Stimulated activated CD4-positive, alpha-beta T cell treated with anti-CD3 and anti-CD28 coated beads, Interleukin-2, amount 100 ng/mL, for 4 hours (primary cell): ENCODE data around the gene GALNT14.

ENCODE experiments used
- DNase-seq: peaks from one replicate; pipeline ENCODE4 v3.0.0-alpha.2; 2020; ENCODE audit warnings: low read depth

The GALNT14 gene

GRCh38 chr2:31086590-31086989 lies 51.6 kb downstream of the GALNT14 start:
- no peak for DNase-seq

- no peak for DNase-seq
These were observed 54.8 kb downstream of the GALNT14 start for GRCh38 chr2:31083234-31083993.

DNA sequence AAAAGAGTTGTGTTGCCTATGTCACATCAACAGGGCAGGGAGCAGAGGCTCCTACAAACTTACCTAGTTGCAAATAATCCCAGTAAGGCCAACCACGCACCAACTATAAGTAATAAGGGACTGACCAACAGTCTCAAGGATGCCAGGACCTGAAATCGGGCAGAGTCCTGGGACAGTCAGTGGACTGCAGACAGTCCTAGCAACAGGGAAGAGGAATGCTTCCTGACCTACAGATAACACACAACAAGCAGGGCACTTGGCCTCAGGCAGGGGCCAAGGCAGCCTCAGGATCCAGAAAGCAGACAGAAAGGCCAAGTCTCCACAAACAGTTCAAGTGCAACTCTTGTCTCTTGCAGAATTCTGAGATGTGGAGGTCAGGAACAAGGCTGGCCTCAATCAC lies 56.2 kb downstream of the GALNT14 start:
- DNase-seq, result no peak

DNA sequence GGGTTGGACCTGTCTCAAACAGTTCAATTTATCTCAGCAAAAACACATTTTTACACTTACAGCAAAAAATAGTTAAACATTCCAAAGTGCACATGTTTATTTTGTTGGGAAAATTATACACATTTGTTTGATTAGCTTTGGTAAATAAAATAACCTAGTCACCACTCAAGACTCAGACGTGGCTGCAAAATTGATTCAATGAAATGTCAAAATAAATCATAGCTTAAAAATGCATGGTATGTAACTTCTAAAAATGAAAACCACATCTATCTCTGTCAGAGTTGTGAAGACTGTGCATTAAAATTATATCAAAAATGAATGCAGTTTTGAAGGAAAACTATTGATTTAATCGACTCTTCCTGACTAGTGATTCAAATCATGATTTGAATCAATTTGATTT lies 56.7 kb downstream of the GALNT14 start:
- no peak for DNase-seq

DNA sequence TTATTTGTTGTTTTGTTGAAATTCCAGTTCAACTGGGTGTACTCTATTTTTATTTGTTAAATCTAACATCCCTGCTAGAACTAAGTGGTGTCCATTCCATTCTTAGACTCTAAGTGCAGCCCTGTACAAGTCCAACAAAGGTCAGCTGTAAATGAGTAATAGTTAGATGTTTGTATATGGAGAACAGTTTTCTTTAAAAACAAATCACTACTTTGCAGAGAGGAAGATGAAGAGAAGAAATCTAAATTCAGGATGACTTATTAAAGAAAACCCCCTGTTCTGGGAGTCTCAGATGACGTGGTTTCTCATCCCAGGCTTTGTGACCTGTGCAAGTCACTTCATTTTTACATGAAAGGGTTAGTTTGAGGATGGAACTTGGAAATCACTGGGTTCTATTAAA lies 57.9 kb downstream of the GALNT14 start:
- no peak for DNase-seq

- DNase-seq, result no peak
These were observed 58.6 kb downstream of the GALNT14 start for GRCh38 chr2:31079665-31080064.

DNA sequence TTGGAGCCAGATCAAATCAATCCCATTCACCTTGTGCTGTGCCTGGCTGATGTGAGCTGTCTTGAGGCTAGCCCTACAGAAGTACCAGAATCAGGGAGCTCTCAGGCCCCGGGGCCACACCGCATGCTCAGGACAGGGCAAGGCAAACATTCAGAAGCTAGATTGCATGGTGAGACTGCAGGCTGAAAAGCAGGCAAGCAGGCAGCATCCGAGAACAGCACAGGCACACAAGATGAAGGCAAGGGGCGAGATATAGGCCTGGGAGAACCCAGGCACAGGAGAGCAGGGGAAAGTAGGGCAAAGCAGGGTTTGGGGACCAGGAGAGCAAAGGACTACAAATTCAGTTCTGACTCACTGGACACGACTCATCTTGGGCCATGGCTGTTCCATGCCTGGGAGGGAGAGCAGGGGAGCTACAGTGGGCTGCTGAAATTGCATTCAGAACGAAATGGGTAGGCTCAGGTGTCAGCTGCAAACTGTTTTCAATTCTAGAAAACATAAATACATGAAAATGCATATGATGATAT lies 59.6 kb downstream of the GALNT14 start:
- DNase-seq, result no peak

GRCh38 chr2:31078011-31078410 lies 60.2 kb downstream of the GALNT14 start:
- DNase-seq, result no peak

DNA sequence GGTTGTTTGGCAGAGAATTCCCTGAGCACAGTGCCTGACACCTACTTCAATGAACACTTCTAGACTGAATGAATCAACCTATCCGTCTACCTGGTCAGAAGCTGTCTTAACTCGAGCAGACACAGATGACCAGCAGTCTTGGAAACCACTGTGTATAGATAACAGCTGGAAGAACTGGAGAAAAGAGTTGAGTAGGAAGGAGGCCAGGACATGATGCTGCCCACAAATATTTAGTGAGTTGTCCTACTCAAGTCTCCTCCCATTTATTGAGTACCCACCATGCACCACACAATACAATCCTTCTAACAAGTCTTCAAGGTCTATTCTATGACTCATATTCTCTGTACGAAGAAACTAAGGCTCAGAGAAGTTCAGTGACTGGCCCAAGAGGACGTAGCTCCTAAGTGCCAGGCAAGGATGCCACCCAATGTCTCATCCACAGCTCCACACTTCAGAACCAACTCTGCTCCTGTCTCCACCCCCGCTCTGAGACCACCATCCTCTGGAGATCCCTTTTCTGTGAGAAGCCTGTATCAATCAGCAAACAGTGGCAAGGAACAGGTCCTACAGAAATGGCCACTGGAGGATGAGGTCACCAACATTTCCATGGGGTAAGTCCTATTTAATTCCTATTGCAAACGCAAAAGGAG lies 62.2 kb downstream of the GALNT14 start:
- DNase-seq, result no peak

DNA sequence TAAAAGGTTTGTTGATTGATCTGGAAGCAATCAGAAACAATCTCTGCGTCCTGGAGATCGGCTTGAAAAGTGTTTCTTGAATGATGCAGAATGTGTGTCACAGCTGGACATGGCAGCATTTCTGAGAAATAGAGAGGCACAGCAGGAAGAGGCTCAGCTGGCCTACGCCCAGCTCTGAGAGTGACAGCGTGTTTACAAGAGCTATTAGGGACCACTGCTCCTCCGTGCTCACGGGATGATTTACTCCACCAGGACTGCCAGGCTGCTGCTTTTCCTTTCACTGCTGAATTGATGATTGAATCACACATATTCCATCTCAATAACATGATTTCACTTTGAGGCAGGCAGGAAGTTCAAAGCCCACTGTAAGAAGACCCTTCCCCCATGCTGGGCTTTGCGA lies 62.8 kb downstream of the GALNT14 start:
- no peak for DNase-seq

DNA sequence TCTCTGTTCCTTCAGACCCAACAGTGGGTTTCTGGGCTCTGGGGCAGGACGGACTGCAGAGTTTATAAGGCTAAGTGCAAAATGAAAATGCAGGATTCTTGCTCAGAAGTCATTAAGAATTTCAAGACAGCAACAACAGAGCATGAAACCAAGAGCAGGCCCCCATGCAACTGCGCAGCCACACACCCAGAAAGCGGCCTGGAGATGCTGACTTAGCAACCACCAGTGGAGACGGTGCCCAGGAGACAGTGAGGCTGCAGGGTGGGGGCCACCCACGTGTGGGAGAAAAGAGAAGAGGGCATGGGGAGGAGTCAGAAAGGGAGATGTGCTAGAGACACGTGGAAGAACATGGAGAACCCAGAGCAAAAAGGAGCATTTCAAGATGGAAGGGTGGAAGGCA lies 66.5 kb downstream of the GALNT14 start:
- no peak for DNase-seq

- no peak for DNase-seq
These were observed 67.7 kb downstream of the GALNT14 start for GRCh38 chr2:31070339-31071125.

- no peak for DNase-seq
These were observed 68.5 kb downstream of the GALNT14 start for GRCh38 chr2:31069643-31070325.

GRCh38 chr2:31067259-31067658 lies 71.0 kb downstream of the GALNT14 start:
- no peak for DNase-seq

GRCh38 chr2:31066551-31066950 lies 71.7 kb downstream of the GALNT14 start:
- no peak for DNase-seq

GRCh38 chr2:31066086-31066485 lies 72.2 kb downstream of the GALNT14 start:
- no peak for DNase-seq

DNA sequence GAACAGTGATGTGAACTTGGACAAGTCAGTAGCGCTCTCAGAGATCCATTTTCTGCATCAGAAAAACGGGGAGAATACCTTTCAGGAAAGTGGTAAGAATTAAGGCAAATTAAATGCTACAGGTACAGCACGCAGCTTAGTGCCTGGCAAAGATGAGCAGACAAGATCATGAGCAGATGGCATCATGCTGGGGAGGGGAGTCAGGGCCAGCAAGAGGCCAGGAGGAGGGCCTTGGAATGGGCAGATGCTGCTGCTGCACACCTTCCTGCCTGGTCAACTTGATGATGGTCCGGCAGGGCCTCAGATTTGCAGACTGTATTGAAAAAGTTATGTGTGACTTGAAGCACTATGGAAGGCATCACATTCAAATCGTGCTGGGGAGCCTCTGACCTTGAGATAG lies 72.9 kb downstream of the GALNT14 start:
- DNase-seq, result no peak

GRCh38 chr2:31060397-31060796 lies 77.8 kb downstream of the GALNT14 start:
- no peak for DNase-seq

GRCh38 chr2:31058096-31059035 lies 79.9 kb downstream of the GALNT14 start:
- DNase-seq, result no peak

DNA sequence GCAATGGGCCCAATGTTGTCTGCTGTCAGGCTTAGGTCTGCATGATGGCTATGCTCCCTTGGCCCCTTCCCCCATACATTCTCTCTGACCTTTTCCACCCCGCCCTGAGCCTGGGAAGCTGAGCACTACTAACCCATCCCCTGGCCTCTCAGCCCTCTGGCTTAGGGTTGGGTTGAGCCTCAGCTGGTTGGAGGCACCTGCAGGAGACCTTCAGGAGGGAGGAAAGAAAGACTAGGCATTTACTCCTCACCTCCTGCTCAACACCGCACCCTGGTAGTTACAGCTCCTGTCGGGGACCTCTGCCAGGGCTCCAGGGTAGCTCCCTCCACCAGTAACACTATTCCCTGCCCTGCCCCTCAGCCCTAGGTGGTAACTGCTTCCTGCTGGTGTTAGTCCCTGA lies 80.5 kb downstream of the GALNT14 start:
- no peak for DNase-seq

DNA sequence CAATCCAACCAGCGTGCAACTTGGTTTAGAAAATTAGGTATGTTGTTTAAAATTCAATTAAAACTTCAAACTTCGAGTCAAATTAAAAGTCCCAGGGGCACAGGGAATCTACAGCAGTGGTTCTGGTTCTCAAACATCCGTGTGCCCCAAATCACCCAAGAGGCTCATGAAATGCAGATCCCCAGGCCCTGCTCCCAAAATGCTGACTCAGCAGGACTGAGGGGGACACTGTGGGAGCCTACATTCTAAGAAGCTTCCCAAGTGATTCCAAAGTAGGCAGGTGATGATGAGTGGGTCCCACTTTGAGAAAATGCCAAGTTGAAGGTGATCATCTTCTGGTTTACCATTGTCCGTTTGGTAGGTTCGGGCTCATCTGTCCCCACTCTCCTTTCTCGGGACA lies 82.3 kb downstream of the GALNT14 start:
- DNase-seq, result no peak
